Activated T-cell treated with anti-CD3 and anti-CD28 coated beads for 1 hour (primary cell): ENCODE measurements around the gene TMEM191B.
"Not testable (repeated sequence)": the region's sequence is repeated elsewhere in the genome, so short reads cannot be mapped to it uniquely, and the experiment has no call there.

ENCODE experiments used
- DNase-seq: peaks from one replicate; pipeline ENCODE4 v3.0.0-alpha.2; 2020; ENCODE audit warnings: low read depth

Gene TMEM191B

DNA sequence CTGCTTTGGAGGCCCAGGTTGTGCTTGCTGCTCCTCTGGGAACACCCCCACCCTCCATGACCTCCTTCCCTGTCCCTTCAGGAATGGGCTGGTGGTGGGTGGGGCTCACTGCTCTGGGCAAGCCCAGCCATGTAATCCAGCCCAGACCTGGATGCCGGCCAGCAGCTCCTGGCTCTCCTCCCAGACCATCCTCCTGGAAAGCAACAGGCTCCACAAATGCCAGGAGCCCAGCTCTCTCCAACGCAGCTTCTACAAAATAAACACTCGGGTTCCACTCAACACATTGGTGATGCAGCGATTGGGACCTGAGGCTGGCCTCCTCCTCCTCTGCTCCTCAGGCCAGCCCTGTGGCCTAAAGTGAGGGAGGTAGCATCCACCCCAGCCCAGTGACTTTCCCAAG is 30.9 kb downstream of the TMEM191B start:
- DNase-seq: not testable (repeated sequence)

- DNase-seq: not testable (repeated sequence)
Observed at GRCh38 chr22:18558939-18559338, 31.3 kb downstream of the TMEM191B start.

GRCh38 chr22:18560099-18560974 is 32.7 kb downstream of the TMEM191B start:
- DNase-seq: not testable (repeated sequence)

- not testable (repeated sequence) for DNase-seq
Observed at GRCh38 chr22:18570509-18571246, 43.1 kb downstream of the TMEM191B start.

DNA sequence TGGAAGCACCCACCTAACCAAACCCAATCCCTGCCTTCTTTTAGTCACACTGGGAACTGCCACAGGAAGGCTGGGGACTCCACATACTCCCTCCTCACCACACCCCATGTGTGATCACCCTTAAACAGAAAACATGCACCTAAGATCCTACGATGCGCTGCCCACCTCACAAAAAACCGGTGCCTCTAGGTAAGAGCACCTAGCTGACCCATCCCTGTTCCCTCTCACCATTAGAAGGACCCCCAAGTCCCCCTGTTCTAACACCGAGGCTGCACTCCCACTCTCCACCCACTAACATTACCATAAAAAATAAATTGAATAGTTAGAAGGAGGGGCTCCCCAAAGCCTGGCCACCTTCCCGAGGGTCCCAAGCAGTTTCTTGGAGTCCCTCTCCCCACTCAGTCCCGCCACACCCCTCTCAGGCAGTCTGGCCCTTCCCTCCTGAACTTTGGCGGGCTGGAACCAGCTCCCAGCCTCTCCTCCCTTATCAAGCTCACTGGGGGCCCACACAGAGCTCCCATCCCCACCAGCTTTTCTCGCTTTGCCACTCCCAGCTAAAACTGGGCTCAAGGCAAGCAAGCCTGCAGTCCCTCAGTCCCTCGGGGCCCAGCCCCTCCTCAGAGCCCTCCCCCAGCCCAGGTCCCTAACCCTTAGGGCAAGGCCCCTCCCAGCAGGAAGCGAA is 46.0 kb downstream of the TMEM191B start:
- DNase-seq: not testable (repeated sequence)

- not testable (repeated sequence) for DNase-seq
Observed at GRCh38 chr22:18574555-18574954, 47.0 kb downstream of the TMEM191B start.

- not testable (repeated sequence) for DNase-seq
Observed at GRCh38 chr22:18575686-18576085, 48.1 kb downstream of the TMEM191B start.

GRCh38 chr22:18577090-18577818 is 49.7 kb downstream of the TMEM191B start:
- DNase-seq: not testable (repeated sequence)

DNA sequence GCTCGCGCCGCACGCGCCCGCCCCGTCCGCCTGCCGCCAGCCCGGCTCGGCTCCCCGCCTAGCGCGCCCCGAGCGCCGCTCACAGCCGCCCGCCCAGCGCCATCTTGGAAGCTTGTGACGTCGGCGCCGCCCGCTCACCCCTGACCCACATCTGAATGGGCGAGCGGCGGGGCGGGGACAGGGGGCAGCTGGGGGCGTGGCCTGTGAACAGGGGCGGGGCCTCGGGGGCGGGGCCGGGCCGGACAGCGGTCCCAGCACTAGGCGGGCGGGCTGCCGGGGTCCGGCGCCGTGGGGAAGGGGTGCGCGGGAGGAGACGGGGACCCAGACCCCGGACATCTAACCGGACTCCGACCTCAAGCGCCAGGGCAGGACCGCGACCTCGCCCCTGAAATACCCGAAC is 50.2 kb downstream of the TMEM191B start:
- DNase-seq: peak; percentile 15
